ENCODE data around the gene DCD. TPM values are rescaled to one million over a fixed set of nuclear protein-coding genes. Genes with fewer than 3 reads are reported as not detected.

The DCD gene
- total and polyA plus RNA-seq, 9 donors, result not detected

GRCh38 chr12:54601841-54602240 lies 46.3 kb downstream of the DCD start:
- no peaks in the 10 kb centered on the region for H3K27me3 ChIP-seq
- H3K9me3 ChIP-seq, result no peaks in the 10 kb centered on the region
- no peaks in the 10 kb centered on the region for H3K4me1 ChIP-seq (ENCODE audit: insufficient read depth)
- H3K27ac ChIP-seq, result no peak overlapping the region
- 55 to 59% (median 58%) methylated on average over 4 of the region's 4 CpGs for WGBS, 3 donors
- no peaks in the 10 kb centered on the region for H3K36me3 ChIP-seq
- TF ChIP-seq POLR2A (IDR thresholded peaks at IDR 0.05) (no peak), EP300 (IDR thresholded peaks at IDR 0.05) (no peak)
- TF ChIP-seq, protein P1, sequence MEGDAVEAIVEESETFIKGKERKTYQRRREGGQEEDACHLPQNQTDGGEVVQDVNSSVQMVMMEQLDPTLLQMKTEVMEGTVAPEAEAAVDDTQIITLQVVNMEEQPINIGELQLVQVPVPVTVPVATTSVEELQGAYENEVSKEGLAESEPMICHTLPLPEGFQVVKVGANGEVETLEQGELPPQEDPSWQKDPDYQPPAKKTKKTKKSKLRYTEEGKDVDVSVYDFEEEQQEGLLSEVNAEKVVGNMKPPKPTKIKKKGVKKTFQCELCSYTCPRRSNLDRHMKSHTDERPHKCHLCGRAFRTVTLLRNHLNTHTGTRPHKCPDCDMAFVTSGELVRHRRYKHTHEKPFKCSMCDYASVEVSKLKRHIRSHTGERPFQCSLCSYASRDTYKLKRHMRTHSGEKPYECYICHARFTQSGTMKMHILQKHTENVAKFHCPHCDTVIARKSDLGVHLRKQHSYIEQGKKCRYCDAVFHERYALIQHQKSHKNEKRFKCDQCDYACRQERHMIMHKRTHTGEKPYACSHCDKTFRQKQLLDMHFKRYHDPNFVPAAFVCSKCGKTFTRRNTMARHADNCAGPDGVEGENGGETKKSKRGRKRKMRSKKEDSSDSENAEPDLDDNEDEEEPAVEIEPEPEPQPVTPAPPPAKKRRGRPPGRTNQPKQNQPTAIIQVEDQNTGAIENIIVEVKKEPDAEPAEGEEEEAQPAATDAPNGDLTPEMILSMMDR (IDR thresholded peaks at IDR 0.05), result no peak
- H3K4me3 ChIP-seq, result no peak overlapping the region
- intact Hi-C loops (cut with DNase I), result no loop called here
- DNase-seq, result no peak

GRCh38 chr12:54598970-54599369 lies 49.2 kb downstream of the DCD start:
- Histone ChIP-seq H3K9me3 (no peaks in the 10 kb centered on the region), H3K4me1 (ENCODE audit: insufficient read depth) (no peaks in the 10 kb centered on the region), H3K27me3 (no peaks in the 10 kb centered on the region), H3K27ac (no peak overlapping the region), H3K4me3 (no peak overlapping the region), H3K36me3 (no peaks in the 10 kb centered on the region)
- TF ChIP-seq, protein P1 (IDR thresholded peaks at IDR 0.05), result no peak
- intact Hi-C loops (cut with DNase I), result no loop called here
- 84 to 87% (median 85%) methylated on average over 5 of the region's 5 CpGs for WGBS, 3 donors
- no peak for DNase-seq

GRCh38 chr12:54596526-54596946 lies 51.6 kb downstream of the DCD start:
- 23 to 29% (median 28%) methylated on average over 3 of the region's 3 CpGs for WGBS, 3 donors
- Histone ChIP-seq H3K27ac (no peak overlapping the region), H3K4me3 (no peak overlapping the region), H3K9me3 (no peaks in the 10 kb centered on the region), H3K27me3 (no peaks in the 10 kb centered on the region), H3K4me1 (ENCODE audit: insufficient read depth) (no peaks in the 10 kb centered on the region), H3K36me3 (no peaks in the 10 kb centered on the region)
- DNase-seq, result peak; percentile 33 to 81 (median 70)
- intact Hi-C loops (cut with DNase I), result no loop called here
- TF ChIP-seq EP300 (IDR thresholded peaks at IDR 0.05) (no peak), POLR2A (IDR thresholded peaks at IDR 0.05) (no peak)
- TF ChIP-seq, protein P1 (IDR thresholded peaks at IDR 0.05), result peak; percentile 35 to 70 (median 49)

GRCh38 chr12:54595471-54595870 lies 52.7 kb downstream of the DCD start:
- TF ChIP-seq EP300 (IDR thresholded peaks at IDR 0.05), result no peak
- TF ChIP-seq POLR2A (IDR thresholded peaks at IDR 0.05), result no peak
- intact Hi-C loops (cut with DNase I), result no loop called here

More at GRCh38 chr12:54595471-54595870, 52.7 kb downstream of the DCD start:
- no peak overlapping the region for H3K4me3 ChIP-seq
- H3K36me3 ChIP-seq, result no peaks in the 10 kb centered on the region
- no peak overlapping the region for H3K27ac ChIP-seq
- H3K9me3 ChIP-seq, result no peaks in the 10 kb centered on the region
- no peaks in the 10 kb centered on the region for H3K27me3 ChIP-seq
- no peaks in the 10 kb centered on the region for H3K4me1 ChIP-seq (ENCODE audit: insufficient read depth)
- DNase-seq, result no peak
- WGBS, 3 donors, result 68 to 82% (median 69%) methylated on average over 3 of the region's 3 CpGs

Other genes starting within 250 kb of the DCD start
- 10 to 100 TPM; 32.6 to 82.5 (median 41.5) TPM for gene ITGA5, start 229.1 kb downstream of the DCD start, total RNA-seq
- gene ITGA5, start 229.1 kb downstream of the DCD start, polyA plus RNA-seq, result 10 to 100 TPM; 37.4 to 100.0 TPM
- gene GTSF1, start 174.8 kb downstream of the DCD start, total RNA-seq, result under 1 TPM in 2 of 7 donors, not detected in 5; 0.54 to 0.55 TPM
- 1 to 10 TPM in 1 of 2 donors, under 1 TPM in 1; 0.85 to 1.0 TPM for gene GTSF1, start 174.8 kb downstream of the DCD start, polyA plus RNA-seq
- gene NCKAP1L, start 150.6 kb downstream of the DCD start, total RNA-seq, result 10 to 100 TPM in 2 of 7 donors, 1 to 10 TPM in 5; 3.7 to 16.4 (median 5.2) TPM
- gene NCKAP1L, start 150.6 kb downstream of the DCD start, polyA plus RNA-seq, result 10 to 100 TPM in 1 of 2 donors, 1 to 10 TPM in 1; 1.8 to 24.5 TPM
- 10 to 100 TPM; 12.5 to 33.3 (median 22.7) TPM for gene PDE1B, start 98.8 kb downstream of the DCD start, total RNA-seq
- gene PDE1B, start 98.8 kb downstream of the DCD start, polyA plus RNA-seq, result 10 to 100 TPM; 19.2 to 35.4 TPM
- gene PPP1R1A, start 59.7 kb downstream of the DCD start, total RNA-seq, result 10 to 100 TPM in 2 of 7 donors, 1 to 10 TPM in 5; 2.0 to 25.2 (median 6.0) TPM
- gene PPP1R1A, start 59.7 kb downstream of the DCD start, polyA plus RNA-seq, result 1 to 10 TPM; 6.2 to 6.6 TPM
- not detected for gene LACRT, start 13.5 kb downstream of the DCD start, total RNA-seq
- not detected for gene LACRT, start 13.5 kb downstream of the DCD start, polyA plus RNA-seq
- 1 to 10 TPM in 1 of 7 donors, under 1 TPM in 2, not detected in 4; 0.75 to 1.1 (median 0.81) TPM for gene MUCL1, start 206.2 kb upstream of the DCD start, total RNA-seq
- under 1 TPM in 1 of 2 donors, not detected in 1; 0.58 TPM for gene MUCL1, start 206.2 kb upstream of the DCD start, polyA plus RNA-seq